Anterior cingulate cortex (tissue), 58 donors: ENCODE data around the gene ACTR3.
"Not testable (repeated sequence)": the region's sequence is repeated elsewhere in the genome, so short reads cannot be mapped to it uniquely, and the experiment has no call there.

ENCODE experiments used
- DNase-seq, 58 donors: peaks; one replicate each; lab custom pipeline; 2025; lab: John Stamatoyannopoulos, UW

Gene ACTR3

DNA sequence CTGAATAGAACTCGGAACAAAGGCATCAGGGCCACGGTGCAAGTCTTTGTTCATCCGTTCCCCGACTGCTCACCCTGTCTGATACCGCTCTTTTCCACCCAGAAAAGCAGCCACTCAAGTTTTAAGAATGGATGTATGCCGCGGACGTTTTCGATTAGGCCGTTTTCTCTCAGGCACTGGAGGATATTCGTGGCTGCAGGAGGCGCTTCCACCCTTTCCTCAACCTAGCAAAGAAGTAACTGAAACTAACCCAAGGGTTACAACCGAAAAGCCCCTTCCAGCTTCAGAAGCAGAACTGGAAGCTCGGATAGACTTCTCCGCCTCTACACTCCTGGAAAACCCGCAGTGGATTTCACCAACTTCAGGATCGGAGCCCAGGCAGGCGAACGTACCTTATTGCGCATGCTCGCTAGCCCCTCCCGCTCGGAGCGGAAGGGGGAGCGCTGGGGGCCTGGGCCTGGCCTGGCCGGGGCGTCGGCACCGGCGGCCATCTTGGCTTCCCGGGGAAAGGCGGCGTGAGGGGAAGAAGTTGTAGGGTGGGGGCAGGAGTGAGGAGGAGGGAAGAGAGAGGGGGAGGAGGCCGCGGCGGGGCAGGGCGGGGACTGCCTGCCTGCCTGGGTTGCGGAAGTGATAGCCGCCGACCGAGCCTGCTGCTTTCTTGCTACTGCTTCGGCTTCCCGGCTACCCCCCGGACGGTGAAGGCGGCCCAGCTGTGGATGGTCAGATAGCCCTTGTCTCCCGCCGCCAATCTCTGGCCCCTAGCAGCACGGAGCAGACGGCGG lies at the start of gene ACTR3:
TSS of gene ACTR3 (plus strand) at position 619 of the 782 bp plus-strand sequence. CDS start 191 bp downstream, outside the sequence.
- DNase-seq = peak; percentile 85 to 99 (median 96)

DNA sequence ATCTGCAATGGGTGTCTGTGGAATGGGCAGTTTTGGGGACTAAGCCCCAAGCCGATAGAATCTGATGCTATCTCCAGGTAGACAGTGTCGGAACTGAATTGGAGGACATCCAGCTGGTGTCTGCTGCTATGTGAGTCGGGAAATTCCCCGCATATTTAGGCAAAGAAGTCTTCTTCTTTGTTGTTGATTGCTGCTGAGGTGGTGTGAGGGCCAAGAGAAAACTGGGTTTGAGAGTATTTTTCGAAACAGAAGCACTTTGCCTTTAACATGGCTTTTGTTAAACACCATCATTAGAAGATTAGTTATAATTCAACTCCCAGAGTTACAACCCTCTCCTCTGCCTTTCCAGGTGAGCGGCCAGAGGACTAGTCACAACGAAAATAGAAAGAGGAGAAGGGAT lies 49.4 kb upstream of the ACTR3 start:
- no peak for DNase-seq

DNA sequence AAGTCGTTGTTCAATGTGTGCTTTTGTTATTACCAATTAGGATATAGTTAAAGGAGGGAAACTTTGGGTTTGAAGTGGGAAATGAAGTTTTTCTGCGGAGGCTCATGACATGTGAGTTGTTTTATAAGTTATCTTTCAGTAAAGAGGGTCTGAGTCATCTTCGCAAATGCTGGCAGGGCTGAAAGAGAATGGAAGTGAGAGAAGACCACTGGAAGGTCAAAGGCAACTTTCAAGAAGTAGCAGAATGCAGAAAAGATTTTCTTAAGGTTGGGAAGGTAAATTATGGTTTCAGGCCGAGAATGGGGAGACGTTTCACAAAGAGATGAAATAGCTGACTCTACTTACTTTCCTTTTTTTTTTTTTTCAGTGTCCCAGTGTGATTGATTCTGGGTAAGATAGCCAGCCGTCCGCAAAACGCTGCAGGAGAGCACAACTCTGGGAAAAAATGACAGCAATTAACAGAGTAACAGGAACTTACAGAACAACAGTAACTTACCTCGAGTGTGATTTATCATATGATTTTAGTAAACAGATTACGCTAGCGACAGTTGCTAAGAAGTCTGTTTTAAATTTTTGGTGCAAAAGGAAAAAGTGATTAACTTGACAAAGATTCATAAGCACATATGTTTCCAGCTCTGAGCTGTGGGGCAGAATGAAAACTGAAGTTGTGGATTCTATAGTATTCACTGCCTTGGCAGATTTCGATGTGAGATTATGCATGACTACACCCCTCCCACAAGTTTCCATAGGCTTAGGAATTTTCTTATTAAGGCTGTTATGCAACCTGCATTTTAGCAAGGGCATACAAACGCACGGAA lies 46.8 kb upstream of the ACTR3 start:
- DNase-seq = peak in 4 of 58 donors; percentile 10 to 59 (median 26)

DNA sequence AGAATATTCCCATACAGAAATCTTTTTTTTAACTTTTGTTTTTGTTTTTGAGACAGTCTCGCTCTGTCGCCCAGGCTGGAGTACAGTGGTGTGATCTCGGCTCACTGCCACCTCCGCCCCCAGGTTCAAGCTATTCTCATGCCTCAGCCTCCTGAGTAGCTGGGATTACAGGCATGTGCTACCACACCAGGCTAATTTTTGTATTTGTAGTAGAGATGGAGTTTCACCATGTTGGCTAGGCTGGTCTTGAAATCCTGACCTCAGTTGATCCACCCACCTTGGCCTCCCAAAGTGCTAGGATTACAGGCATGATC lies 46.2 kb upstream of the ACTR3 start:
- DNase-seq = peak in 4 of 58 donors; percentile 5 to 33 (median 18)

DNA sequence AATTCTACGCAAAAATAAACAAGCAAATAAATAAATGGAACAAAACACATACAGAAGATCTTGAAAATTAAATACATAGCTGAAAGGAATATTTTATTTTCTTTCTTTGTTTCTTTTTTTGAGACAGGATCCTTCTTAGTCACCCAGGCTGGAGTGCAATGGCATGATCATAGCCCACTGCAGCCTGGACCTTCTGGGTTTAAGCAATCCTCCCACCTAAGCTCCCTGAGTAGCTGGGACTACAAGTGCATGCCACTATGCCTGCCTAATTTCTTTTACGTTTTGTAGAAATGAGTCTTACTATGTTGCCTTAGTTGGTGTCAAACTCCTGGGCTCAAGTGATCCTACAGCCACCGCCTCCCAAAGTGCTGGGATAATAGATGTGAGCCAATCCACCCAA lies 44.6 kb upstream of the ACTR3 start:
- DNase-seq = no peak

DNA sequence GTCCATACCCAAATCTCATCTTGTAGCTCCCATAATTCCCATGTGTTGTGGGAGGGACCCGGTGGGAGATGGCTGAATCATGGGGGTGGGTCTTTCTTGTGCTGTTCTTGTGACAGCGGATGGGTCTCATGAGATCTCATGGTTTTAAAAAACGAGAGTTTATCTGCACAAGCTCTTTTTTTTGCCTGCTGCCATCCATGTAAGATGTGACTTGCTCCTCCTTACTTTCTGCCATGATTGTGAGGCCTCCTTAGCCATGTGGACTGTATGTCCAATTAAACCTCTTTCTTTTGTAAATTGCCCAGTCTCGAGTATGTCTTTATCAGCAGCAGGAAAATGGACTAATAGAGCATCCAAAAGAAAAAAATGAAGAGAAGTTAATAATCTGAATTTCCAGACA lies 44.1 kb upstream of the ACTR3 start:
- not testable (repeated sequence) for DNase-seq

DNA sequence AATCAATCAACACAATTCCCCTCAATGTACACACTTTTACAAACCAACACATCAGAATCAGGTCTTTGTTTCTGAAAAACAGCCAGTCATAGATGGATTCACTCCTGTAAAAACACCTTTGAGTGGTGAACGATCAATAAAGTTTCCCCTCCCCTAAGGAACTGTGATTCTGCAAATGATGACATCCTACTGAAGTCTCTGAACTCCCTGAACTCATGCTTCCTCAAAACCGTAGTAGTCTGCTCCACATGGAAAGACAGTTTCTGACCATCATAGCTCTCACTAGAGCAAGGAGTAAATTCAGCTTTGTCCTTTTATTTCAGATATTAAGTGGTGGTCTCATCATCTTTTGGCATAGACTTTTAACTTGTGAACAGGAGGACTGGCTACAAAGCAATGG lies 43.5 kb upstream of the ACTR3 start:
- no peak for DNase-seq

DNA sequence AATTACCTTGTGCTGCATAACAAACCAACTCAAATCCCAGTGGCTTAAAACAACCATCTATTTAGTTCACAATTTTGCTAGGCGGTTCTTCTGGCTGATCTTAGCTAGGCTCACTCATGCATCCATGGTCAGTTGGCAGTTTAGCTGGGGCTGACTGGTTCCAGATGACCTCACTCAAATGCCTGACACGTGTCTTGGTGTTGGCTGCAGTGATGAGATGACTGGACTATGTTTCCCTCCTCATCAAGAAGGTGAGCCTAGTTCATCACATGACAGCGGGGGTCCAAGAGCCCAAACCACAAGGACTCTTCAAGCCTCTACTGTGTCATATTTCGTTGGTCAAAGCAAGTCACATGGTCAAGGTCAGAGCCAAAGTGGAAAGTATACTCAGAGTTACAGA lies 42.7 kb upstream of the ACTR3 start:
- DNase-seq = no peak

DNA sequence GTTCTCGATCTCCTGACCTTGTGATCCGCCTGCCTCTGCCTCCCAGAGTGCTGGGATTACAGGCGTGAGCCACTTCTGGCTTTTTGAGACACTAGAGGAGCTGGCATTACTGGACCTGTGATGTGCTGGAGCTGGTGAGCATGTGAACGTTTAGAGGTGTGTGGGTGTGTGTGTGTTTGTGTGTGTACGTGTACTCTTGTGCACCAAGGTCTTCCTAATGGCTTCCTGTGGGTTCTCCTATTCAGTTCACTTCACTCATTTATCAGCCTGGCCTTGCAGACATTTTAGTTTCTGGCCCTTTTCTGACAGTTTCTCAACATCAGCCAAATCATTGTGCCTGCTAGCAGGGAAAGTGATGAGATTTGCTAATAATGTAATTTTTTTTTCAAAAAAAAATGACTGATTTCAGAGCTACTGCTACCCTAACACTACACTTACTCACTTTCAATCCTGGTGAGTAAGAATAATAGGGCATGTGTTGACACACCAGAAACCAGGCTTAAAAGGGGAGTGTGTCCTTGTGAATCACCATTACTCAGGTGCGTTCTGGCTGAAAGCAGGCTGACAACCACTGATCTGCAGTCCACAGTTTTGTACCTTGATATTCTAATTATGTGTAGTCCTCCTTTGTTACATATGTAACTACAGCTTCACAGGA lies 41.0 kb upstream of the ACTR3 start:
- no peak for DNase-seq

DNA sequence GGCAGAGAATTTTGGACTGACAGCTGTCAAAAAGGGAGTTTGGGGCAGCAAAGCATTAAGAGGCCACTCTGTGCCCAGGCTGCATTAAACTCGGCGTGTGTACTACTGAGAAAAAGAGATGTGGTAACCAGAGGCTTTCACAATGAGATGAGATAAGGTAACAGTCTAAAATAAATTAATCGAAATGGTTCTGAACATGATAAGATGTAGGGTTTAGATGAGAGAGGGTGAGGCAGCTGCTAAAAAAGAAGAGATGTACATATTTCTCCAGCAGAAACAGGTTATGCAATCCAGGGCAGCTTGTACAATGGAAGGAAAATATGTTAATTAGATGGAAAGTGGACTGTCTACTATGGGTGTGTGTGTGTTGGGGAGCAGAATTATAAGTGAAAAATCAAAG lies 39.2 kb upstream of the ACTR3 start:
- DNase-seq = no peak

DNA sequence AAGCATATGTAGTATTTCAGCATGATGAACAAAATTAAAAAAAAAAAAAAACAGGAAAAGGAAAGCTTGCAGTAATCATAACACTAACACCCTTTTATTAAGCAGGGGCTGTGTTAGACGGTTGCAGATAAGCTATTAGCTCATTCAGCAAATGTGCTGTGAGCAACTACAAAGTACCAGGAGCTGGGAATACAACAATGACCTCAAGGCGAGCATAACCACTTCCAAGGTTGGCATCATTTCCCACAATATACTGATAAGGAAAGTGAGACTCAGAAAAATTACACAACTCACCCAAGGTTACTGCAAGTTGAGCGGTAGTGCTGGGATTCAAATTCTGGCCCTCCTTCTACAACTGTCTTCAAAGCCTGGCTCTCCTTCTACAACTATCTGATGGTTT lies 38.2 kb upstream of the ACTR3 start:
- DNase-seq = no peak

DNA sequence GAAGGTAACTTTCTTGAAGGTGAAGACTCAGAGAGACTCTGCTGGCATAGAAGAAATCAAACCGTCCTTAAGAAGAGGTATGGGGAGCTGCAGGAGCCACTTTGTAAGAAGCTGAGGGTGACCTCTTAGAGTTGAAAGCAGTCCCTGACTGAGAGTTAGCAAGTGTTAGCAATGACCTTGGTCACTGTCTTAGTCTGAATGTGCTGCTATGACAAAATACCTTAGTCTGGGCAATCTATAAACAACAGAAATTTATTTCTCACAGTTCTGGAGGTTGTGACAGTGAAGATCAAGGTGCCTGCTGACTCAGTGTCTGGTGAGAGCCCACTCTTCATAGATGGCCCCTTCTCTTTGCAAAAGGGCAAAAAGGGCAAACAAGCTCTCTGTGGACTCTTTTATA lies 35.7 kb upstream of the ACTR3 start:
- DNase-seq = no peak

DNA sequence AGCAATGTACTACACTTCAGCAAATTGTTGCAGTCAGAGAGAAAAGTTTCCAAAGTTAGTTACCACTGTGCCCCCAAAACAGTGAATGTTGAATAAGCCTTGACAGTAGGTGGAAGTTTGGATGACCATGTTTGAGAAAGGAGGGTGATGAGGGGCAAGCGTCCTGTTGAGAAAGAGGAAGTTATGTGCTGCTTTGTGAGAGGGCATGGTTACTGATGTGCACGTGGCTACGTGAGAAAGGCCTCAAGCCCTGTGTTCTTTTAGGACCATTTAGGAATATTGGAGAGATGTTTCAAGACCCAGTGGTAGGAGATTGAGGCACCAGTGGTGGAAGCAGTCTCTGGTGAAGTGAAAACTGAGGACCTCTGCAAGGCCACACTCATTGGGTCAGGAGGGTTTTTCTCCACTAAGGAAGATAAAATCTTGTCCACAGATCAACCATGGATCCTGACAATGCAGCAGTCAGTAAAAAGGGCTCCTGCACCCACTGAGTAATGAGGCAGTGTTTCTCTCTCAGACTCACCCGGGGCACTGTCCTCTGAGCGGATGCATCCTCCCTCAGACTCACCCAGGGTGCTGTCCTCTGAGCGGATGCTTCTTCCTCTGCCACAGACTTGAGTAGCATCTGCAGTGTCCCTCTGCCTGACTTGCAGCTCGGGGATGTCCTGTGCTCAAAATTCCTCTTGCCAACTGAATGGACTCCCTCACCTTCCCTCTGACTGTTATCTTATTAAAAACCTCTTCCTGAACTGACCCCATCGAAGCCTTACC lies 34.7 kb upstream of the ACTR3 start:
- DNase-seq = no peak

DNA sequence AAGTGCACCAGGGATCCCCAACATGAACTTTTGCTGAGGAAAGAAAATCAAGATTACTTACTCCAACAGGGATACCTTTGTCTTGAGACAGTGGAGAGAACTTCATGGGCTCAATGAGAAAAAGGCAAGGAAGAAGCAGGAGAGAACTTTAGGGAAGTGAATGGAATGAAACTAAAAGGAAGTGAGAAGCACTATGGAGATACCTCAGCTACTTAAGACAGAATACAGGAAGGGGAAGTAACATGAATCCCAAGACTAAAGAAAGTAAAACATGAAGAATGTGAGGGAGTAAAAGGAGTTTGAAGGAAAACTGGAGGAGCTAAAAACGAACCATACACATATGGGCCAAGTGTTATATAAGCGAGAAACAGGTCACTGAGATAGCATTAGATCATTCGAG lies 32.4 kb upstream of the ACTR3 start:
- no peak for DNase-seq

DNA sequence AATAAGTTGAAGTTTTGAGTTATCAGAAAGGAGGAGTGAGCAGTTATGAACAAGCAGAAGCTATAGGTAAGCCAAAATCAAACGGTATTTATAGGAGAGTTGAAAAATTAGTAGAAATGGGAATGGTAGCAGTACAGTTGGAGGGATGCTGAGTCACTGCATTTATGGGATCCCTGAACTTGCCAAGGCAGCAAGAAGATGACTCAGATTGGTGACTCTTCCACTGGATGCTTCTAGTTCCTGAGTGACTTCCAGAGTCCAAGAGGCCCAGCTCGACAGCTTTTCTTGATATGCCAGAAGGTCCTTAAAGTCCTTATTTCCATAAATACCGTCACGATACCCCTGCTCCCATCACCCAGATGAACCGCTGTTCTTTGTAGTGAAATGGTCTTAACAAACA lies 31.1 kb upstream of the ACTR3 start:
- DNase-seq = no peak

DNA sequence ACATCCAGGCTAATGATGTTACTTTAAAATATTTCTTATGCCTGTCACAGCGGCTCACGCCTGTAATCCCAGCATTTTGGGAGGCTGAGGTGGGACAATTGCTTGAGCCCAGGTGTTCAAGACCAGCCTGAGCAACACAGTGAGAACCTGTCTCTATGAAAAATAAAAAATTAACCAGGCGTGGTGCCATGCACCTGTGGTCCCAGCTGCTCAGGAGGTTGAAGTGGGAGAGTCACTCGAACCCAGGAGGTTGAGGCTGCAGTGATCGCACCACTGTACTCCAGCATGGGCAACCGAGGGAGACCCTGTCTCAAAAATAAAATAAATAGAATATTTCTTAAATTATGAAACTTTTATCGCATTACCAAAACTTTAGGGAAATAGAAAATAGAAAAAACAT lies 28.1 kb upstream of the ACTR3 start:
- DNase-seq = no peak

DNA sequence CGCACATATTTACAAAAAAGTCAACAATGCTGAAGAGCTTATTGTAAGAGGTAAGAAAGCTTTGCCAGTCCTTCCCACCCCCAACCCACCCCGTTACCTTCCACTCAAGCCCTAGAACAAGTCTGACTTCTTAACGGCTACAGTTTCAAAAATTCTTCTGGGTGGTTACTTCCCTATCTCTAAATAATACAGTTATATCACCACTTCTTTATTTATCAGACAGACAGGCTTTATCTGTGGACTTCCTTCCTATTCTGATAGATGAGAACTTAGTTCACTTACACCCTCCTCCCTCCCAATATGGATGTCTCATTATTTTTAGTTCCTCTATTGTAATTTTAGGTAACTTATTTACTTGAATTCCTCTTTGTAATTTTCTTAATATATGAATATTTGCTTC lies 26.7 kb upstream of the ACTR3 start:
- no peak for DNase-seq

DNA sequence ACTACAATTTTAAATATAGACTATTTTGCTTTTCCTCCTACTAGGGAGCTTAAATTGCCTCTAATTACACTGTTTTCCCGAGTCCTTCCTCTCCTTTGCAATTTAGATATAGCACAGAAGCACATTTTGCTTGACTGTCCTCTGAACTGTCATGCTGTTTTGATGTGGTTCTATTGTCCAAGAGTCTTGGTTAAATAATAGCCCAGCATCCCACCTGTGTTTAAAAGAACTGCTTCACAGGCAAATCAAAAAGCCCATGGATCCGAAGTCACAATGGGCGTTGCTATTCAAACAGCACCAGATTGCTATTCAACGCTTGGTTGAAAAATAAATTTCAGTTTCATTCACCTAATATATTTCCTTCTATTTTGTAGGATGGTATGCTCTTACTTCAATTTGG lies 22.3 kb upstream of the ACTR3 start:
- no peak for DNase-seq

DNA sequence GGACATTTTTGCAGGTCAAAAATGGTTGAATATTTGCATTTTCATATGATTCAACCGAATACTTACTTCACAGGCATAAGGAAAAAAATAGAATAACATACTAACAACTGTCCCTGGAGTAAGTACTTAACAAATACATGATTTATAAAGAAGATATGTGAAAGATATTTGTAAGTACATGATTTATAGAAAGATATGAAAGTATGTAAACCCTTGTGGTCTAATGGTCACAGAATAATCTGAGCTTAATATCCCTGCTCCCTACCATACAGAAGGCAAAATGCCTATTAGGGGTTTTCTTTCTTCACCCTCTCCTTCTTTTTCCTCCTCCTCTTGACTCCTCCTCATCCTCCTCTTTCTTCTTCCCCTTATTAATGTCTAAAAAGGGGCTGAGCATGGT lies 20.6 kb upstream of the ACTR3 start:
- no peak for DNase-seq

DNA sequence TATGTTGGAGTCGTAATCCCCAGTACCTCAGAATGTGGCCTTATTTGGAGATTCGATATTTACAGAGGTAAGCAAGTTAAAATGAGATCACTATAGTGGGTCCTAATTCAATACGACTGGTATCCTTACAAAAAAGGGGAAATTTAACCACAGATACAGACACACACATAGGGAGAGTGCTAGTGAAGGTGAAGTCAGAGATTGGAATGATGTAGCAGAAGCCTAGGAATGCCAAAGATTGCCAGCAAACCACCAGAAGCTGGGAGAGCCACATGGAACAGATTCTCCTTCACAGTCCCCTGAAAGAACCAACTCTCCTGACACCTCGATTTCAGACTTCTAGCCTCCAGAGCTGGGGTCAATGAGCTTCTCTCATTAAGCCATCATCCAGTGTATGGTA lies 17.7 kb upstream of the ACTR3 start:
- DNase-seq = no peak

DNA sequence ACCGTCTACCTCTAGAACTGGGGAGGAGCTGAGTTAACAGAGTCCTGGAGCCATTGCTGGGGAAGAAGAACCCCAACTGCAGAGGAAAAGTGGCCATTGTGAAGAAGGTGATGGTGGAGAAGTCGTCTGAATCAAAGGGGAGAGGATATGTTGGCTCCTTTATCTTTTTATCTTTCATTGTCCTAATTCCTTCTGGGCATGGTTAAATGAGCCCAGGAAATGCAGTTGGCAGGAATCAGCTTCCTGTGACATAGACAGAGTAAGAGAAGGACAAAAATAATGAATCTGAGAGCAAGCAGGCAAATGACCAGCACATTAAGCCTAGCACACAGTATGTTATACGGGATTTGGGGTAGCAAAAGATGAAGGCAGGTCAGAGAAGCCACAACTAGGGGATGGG lies 16.0 kb upstream of the ACTR3 start:
- DNase-seq = no peak
